ENCODE data around the gene RAD21L1.
A peak's percentile ranks its signal among the peaks of the same experiment; 100 is the strongest.

Gene RAD21L1

DNA sequence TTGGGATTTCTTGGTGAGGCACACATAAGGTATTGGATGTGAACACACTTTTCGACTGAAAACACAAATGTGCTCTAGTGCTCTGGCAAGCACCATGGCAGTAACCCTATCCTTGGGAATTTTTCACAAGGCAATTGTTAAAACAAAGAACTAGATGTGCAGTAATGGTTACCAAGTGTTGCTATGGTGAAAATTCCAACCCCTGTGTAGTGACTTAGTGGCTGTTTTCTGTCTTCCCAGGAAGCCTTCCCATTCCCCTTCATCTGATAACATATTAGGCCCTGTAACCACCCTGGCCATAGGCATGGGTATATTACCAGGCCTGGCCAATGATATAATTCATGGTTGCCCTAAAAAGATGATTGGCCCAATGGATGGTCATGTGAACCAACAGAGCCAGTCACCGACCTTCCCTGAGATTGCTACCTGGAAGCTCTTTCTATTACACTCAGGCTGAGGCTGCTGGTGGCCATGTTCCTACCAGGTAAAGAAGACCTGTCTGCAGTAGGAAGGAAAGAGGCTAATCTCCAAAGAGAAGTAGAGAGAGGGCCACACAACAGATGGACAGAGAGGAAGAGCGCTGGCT lies 18.5 kb upstream of the RAD21L1 start:
- TF ChIP-seq CTCF (IDR thresholded peaks at IDR 0.05) = no peak

- TF ChIP-seq CTCF (IDR thresholded peaks at IDR 0.05) = 0 out of 2 replicates have a peak, but pooled peaks have one; percentile 23
Measured at GRCh38 chr20:1209447-1210387, 16.1 kb upstream of the RAD21L1 start.

DNA sequence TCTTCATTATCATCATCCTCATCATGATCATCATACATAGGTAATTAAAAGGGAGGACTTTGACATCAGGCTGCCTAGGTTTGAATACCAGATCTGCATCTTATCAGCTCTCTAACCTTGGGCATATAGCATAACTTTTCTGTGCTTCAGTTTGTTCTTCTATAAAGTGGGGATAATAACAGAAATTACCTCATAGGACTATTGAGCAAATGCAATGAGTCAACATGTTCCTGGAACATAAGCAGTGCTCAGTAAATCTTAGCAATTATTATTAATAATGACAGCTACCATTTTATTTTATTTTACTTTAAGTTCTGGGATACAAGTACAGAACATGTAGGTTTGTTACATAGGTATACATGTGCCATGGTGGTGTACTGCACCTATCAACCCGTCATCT lies 15.3 kb upstream of the RAD21L1 start:
- TF ChIP-seq CTCF (IDR thresholded peaks at IDR 0.05) = no peak

GRCh38 chr20:1212023-1212422 lies 13.8 kb upstream of the RAD21L1 start:
- no peak for TF ChIP-seq CTCF (IDR thresholded peaks at IDR 0.05)

DNA sequence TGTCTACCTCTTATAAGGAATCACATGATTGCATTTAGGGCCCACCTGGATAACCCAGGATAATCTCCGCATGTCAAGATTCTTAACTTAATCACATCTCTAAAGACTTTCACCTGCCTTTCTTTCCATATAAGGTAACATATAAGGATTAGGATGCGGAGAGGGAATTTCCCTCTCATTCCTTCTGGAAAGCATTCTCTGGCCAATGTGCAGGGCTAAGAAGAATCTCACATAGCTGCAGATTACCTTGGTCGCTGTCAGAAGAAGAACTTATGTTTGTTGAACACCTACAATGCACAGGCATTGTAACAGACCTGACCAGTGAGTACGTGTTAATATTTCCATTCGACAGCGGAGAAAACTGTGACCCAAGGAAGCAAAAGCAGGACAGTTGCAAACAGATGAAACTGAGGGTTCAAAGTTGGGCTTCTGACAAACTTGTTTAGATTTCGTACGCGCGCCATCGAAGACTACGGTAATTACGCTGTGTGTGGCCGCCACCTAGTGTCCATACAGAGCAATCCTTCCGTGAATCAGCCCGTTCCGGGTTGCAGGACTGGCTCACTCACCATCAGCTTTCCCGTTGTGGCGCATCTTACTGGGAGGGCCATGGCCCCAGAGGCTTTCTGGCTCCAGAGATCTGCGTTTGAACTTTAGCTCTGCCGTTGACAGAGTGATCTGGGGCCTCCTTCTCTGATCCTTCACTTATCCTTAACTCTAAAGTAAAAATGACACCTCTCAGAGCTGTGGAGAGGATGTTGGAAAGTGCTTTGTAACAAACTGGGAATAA lies 13.0 kb upstream of the RAD21L1 start:
- TF ChIP-seq CTCF (IDR thresholded peaks at IDR 0.05) = peak; percentile 82

DNA sequence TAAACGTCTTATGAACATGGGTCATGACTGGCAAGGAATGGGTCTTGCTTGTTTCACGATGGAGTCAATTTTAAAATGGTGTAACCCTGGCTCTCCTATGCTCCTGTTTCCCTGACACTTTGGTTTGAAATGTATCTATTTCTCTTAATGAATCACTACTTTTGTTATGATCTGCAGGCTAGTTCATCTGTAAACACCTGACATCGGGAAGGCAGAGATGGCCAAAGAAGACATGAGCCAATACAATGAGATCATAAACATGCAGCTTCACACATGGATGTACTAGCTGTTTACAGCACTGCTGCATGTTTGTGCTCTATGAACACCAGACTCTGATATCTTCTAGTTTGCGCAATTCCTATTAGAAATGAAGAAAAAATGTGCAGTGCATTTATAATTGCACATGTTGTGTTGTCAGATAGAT lies 11.0 kb upstream of the RAD21L1 start:
- no peak for TF ChIP-seq CTCF (IDR thresholded peaks at IDR 0.05)

GRCh38 chr20:1215386-1216170 lies 10.3 kb upstream of the RAD21L1 start:
- TF ChIP-seq CTCF (IDR thresholded peaks at IDR 0.05) = no peak

Data from LNCAP (cell line).